ENCODE measurements around the gene JMJD6.

GRCh38 chr17:76702941-76703637 lies 23.3 kb downstream of the JMJD6 start:
- TF ChIP-seq CTCF (IDR thresholded peaks at IDR 0.05) (no peak), EP300 (IDR thresholded peaks at IDR 0.05) (no peak), POLR2A (IDR thresholded peaks at IDR 0.05) (no peak)
